Measurements from ENCODE around the gene DUSP5. TPM values are rescaled to one million over a fixed set of nuclear protein-coding genes. Genes with fewer than 3 reads are reported as not detected.

DUSP5 gene
- total and polyA plus RNA-seq, 4 donors = 2.0 to 8.9 (median 8.0) TPM

- H3K4me1 ChIP-seq (ENCODE audit: control insufficient read depth in 4 of 4, insufficient read depth in 4 of 4, low read length in 3 of 4) = no peaks in the 10 kb centered on the region
- H3K4me3 ChIP-seq (ENCODE audit: low read depth in 1 of 3, low read length in 3 of 3) = no peak overlapping the region
- H3K9me3 ChIP-seq (ENCODE audit: control insufficient read depth in 4 of 4, low read length in 3 of 4) = no peaks in the 10 kb centered on the region
- H3K9ac ChIP-seq (ENCODE audit: low read depth in 1 of 2, low read length in 2 of 2) = no peak overlapping the region
- no peaks in the 10 kb centered on the region for H3K27me3 ChIP-seq (ENCODE audit: control insufficient read depth in 4 of 4, insufficient read depth in 4 of 4, low read length in 3 of 4)
- peaks cover 0 to 7% (median under 1%) of the 10 kb centered on the region in 4 donors for H3K36me3 ChIP-seq (ENCODE audit: control insufficient read depth in 4 of 4, insufficient read depth in 3 of 4, low read depth in 1 of 4, low read length in 3 of 4)
- 95% methylated on average over 4 of the region's 4 CpGs for WGBS
- TF ChIP-seq, protein P1, sequence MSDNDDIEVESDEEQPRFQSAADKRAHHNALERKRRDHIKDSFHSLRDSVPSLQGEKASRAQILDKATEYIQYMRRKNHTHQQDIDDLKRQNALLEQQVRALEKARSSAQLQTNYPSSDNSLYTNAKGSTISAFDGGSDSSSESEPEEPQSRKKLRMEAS (IDR thresholded peaks at IDR 0.05) = no peak
- TF ChIP-seq FOXA1 (IDR thresholded peaks at IDR 0.05) (no peak), RAD21 (IDR thresholded peaks at IDR 0.05) (no peak), RXRA (IDR thresholded peaks at IDR 0.05) (no peak), JUND (IDR thresholded peaks at IDR 0.05) (no peak), REST (IDR thresholded peaks at IDR 0.05) (no peak), ATF3 (IDR thresholded peaks at IDR 0.05) (no peak), YY1 (IDR thresholded peaks at IDR 0.05) (no peak)
- DNase-seq (ENCODE audit: low spot score) = no peak
- H3K27ac ChIP-seq (ENCODE audit: low read depth in 1 of 2, low read length in 2 of 2) = no peak overlapping the region
These were observed 16.2 kb downstream of the DUSP5 start for GRCh38 chr10:110513949-110514348.

- Histone ChIP-seq H3K27ac (ENCODE audit: low read depth in 1 of 2, low read length in 2 of 2) (no peak overlapping the region), H3K27me3 (ENCODE audit: control insufficient read depth in 4 of 4, insufficient read depth in 4 of 4, low read length in 3 of 4) (no peaks in the 10 kb centered on the region), H3K9ac (ENCODE audit: low read depth in 1 of 2, low read length in 2 of 2) (no peak overlapping the region), H3K9me3 (ENCODE audit: control insufficient read depth in 4 of 4, low read length in 3 of 4) (no peaks in the 10 kb centered on the region), H3K36me3 (ENCODE audit: control insufficient read depth in 4 of 4, insufficient read depth in 3 of 4, low read depth in 1 of 4, low read length in 3 of 4) (peaks cover 0 to 6% (median under 1%) of the 10 kb centered on the region in 4 donors), H3K4me1 (ENCODE audit: control insufficient read depth in 4 of 4, insufficient read depth in 4 of 4, low read length in 3 of 4) (no peaks in the 10 kb centered on the region), H3K4me3 (ENCODE audit: low read depth in 1 of 3, low read length in 3 of 3) (no peak overlapping the region)
- no peak for DNase-seq (ENCODE audit: low spot score)
- 91% methylated on average over 3 of the region's 3 CpGs for WGBS
- no peak for TF ChIP-seq HNF4A (conservative IDR thresholded peaks at IDR 0.05)
- no peak for TF ChIP-seq RXRA (IDR thresholded peaks at IDR 0.05)
- TF ChIP-seq, protein P2, sequence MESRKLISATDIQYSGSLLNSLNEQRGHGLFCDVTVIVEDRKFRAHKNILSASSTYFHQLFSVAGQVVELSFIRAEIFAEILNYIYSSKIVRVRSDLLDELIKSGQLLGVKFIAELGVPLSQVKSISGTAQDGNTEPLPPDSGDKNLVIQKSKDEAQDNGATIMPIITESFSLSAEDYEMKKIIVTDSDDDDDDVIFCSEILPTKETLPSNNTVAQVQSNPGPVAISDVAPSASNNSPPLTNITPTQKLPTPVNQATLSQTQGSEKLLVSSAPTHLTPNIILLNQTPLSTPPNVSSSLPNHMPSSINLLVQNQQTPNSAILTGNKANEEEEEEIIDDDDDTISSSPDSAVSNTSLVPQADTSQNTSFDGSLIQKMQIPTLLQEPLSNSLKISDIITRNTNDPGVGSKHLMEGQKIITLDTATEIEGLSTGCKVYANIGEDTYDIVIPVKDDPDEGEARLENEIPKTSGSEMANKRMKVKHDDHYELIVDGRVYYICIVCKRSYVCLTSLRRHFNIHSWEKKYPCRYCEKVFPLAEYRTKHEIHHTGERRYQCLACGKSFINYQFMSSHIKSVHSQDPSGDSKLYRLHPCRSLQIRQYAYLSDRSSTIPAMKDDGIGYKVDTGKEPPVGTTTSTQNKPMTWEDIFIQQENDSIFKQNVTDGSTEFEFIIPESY (IDR thresholded peaks at IDR 0.05) = no peak
- TF ChIP-seq REST (IDR thresholded peaks at IDR 0.05) = no peak
These were observed 17.1 kb downstream of the DUSP5 start for GRCh38 chr10:110514848-110515247.

Measured in liver (tissue), 9 donors.